K562 (cell line): ENCODE results near the gene TASP1. TPM values are rescaled to one million over a fixed set of nuclear protein-coding genes. Genes with fewer than 3 reads are reported as not detected.

Experiments
- ATAC-seq: fragments of 200-7000 bp; cut with Tn5 transposase; 3 replicates; pipeline ENCODE4 v1.9.1; 2020; ENCODE audit warnings: moderate library complexity
- BruUV-seq: library from RNA; stranded (reverse); fragments of 400-500 nt; replicated peaks from 2 replicates; lab custom pipeline; 2021; lab: Mats Ljungman, UMichigan
- CTCF ChIA-PET: fragments of 300-600 bp; formaldehyde crosslinking; extraction: SDS; loops from one replicate; lab custom pipeline; 2021; ENCODE audit warnings: low intra/inter-chr PET ratio; lab: Yijun Ruan, JAX
- POLR2A ChIA-PET: fragments of 300-600, 350-650 bp; sonication (Branson Sonifier 250); formaldehyde crosslinking; extraction: SDS; loops from one replicate; lab custom pipeline; 2021; ENCODE audit warnings: antibody characterized with exemption, inconsistent platforms; lab: Yijun Ruan, JAX
- DNase-seq, 4 experiments: peaks; one replicate each; pipeline versions ENCODE4 v3.0.0 to v3.0.0-alpha.2; 2011 to 2018; ENCODE audit warnings: low spot score in 3 of 4, mixed read lengths in 3 of 4; ENCODE audit errors: extremely low read depth in 1 of 4
- FAIRE-seq: peaks from 2 replicates; lab custom pipeline; 2011; peaks lifted over from hg19 to GRCh38; lab: Jason Lieb, UNC
- H2AFZ ChIP-seq: 2 replicates; pipeline ENCODE4 v1.6.0; 2011; ENCODE audit warnings: low read depth, low read length, control low read depth, inconsistent platforms
- H3K27ac ChIP-seq: fragments of 200-600 bp; 3 replicates; pipeline ENCODE4 v1.8.0; 2011; ENCODE audit warnings: low read depth, mild to moderate bottlenecking, control low read depth, inconsistent platforms, low read length, moderate library complexity, mixed read lengths; ENCODE audit errors: extremely low read depth
- H3K27me3 ChIP-seq, 2 experiments: fragments of 300-600 bp in 1 of 2; 2 replicates in 1 of 2; 3 replicates in 1 of 2; pipeline versions ENCODE4 v1.6.0 to v1.8.0; 2011; ENCODE audit warnings: inconsistent platforms in 2 of 2, low read length in 2 of 2, mild to moderate bottlenecking in 1 of 2, mixed read lengths in 1 of 2, moderate library complexity in 1 of 2; ENCODE audit not compliant: control insufficient read depth in 2 of 2, insufficient read depth in 2 of 2
- H3K36me3 ChIP-seq: fragments of 300-600 bp; 3 replicates; pipeline ENCODE4 v1.8.0; 2011; ENCODE audit warnings: mild to moderate bottlenecking, low read length, inconsistent platforms; ENCODE audit not compliant: control insufficient read depth, insufficient read depth
- H3K4me1 ChIP-seq, 2 experiments: fragments of 200-600 bp in 1 of 2; replicated peaks in 1 of 2; 2 replicates in 1 of 2; 3 replicates in 1 of 2; pipeline versions ENCODE4 v1.5.1 to v1.8.0; 2011; ENCODE audit warnings: inconsistent platforms in 2 of 2, low read length in 2 of 2, mild to moderate bottlenecking in 1 of 2, mixed read lengths in 1 of 2, moderate library complexity in 1 of 2; ENCODE audit not compliant: control insufficient read depth in 2 of 2, insufficient read depth in 2 of 2
- H3K4me2 ChIP-seq: 2 replicates; pipeline ENCODE4 v1.6.1; 2011; ENCODE audit warnings: low read length, control low read depth, inconsistent platforms, mixed read lengths; ENCODE audit not compliant: insufficient read depth
- H3K4me3 ChIP-seq: fragments of 200-600 bp; sonication (generic), shearing (Covaris generic); 2 replicates; pipeline ENCODE4 v1.5.1; 2016; ENCODE audit warnings: control low read depth, inconsistent platforms
- H3K79me2 ChIP-seq: fragments of 200-600 bp; 3 replicates; pipeline ENCODE4 v1.8.0; 2011; ENCODE audit warnings: low read length, inconsistent platforms; ENCODE audit not compliant: control insufficient read depth, insufficient read depth
- H3K9ac ChIP-seq, 2 experiments: 2 replicates each; pipeline versions ENCODE4 v1.6.0 to v1.6.1; 2011; ENCODE audit warnings: low read depth in 2 of 2, low read length in 2 of 2, control low read depth in 1 of 2, inconsistent platforms in 1 of 2, mild to moderate bottlenecking in 1 of 2, mixed read lengths in 1 of 2; ENCODE audit not compliant: insufficient read depth in 1 of 2
- H3K9me1 ChIP-seq: one replicate; pipeline ENCODE4 v1.6.0; 2011; ENCODE audit warnings: inconsistent platforms, mild to moderate bottlenecking, low read length, moderate library complexity; ENCODE audit not compliant: control insufficient read depth, insufficient read depth
- H3K9me3 ChIP-seq: replicated peaks from 2 replicates; pipeline ENCODE4 v1.5.1; 2011; ENCODE audit warnings: low read depth, low read length, inconsistent platforms; ENCODE audit not compliant: control insufficient read depth, insufficient read depth
- H4K20me1 ChIP-seq: replicated peaks from 2 replicates; pipeline ENCODE4 v1.6.1; 2011; ENCODE audit warnings: low read length, inconsistent platforms, mixed read lengths; ENCODE audit not compliant: control insufficient read depth, insufficient read depth
- BRD9 ChIP-seq: fragments of 450-650 bp; IDR thresholded peaks from 2 replicates; pipeline ENCODE4 v1.6.1; 2018; ENCODE audit warnings: low read depth; ENCODE audit not compliant: partially characterized antibody
- E2F8 ChIP-seq: fragments of 450-650 bp; IDR thresholded peaks from 2 replicates; pipeline ENCODE4 v1.7.1; 2018; ENCODE audit warnings: mild to moderate bottlenecking, low read depth; ENCODE audit not compliant: partially characterized antibody
- FOXO4 ChIP-seq: fragments of 450-650 bp; formaldehyde crosslinking; IDR thresholded peaks from 2 replicates; pipeline ENCODE4 v1.4.0; 2020; ENCODE audit warnings: mild to moderate bottlenecking, moderate library complexity
- HOMEZ ChIP-seq: fragments of 250-450 bp; sonication (Bioruptor Pico); IDR thresholded peaks from 2 replicates; pipeline ENCODE4 v1.4.0; 2020; ENCODE audit warnings: mild to moderate bottlenecking, moderate library complexity
- L3MBTL2 ChIP-seq: fragments of 450-650 bp; IDR thresholded peaks from 2 replicates; pipeline ENCODE4 v1.6.1; 2016; ENCODE audit warnings: mild to moderate bottlenecking, moderate library complexity
- ZHX1 ChIP-seq: fragments of 150-350 bp; conservative IDR thresholded peaks from 2 replicates; pipeline ENCODE4 v1.6.1; 2014; ENCODE audit warnings: low read length
- ZNF740 ChIP-seq, 3 experiments: fragments of 200-800 bp in 1 of 3; sonication (Bioruptor generic) in 1 of 3; sonication (generic) in 1 of 3; formaldehyde crosslinking in 1 of 3; IDR thresholded peaks; 2 replicates each; pipeline versions ENCODE4 v1.6.1 to v1.8.0; 2016 to 2022; ENCODE audit warnings: mild to moderate bottlenecking in 2 of 3, missing compliant biosample characterization in 2 of 3, missing genetic modification characterization in 2 of 3, missing genetic modification reagents in 1 of 3
- WGBS: fragments of 100-300 bp; shearing (Covaris generic); methylation state at CpG from one replicate; pipeline ENCODE4 v1.1.6; 2016; ENCODE audit warnings: low coverage, mixed read lengths; ENCODE audit not compliant: insufficient coverage; ENCODE audit errors: missing lambda C conversion rate; 5-methylcytosine and 5-hydroxymethylcytosine counted together
- in situ Hi-C: fragments of 300-500 bp; cut with MboI; formaldehyde crosslinking; loops from 4 replicates; pipeline ENCODE4 v1.15.0; 2018; ENCODE audit warnings: inconsistent platforms, mixed read lengths
- intact Hi-C: fragments of 100-400 bp; cut with micrococcal nuclease; formaldehyde crosslinking; loops from 2 replicates; pipeline ENCODE4 v1.14.2; 2022
- polyA plus RNA-seq, 8 experiments: library from polyadenylated mRNA; depleted of rRNA in 4 of 8; stranded (reverse) in 5 of 8; unstranded in 3 of 8; fragments of >200 nt; fragmentation: Nextera tagmentation in 2 of 8; fragmentation: Illumina TruSeq in 1 of 8; extraction: Ambion mirVana in 2 of 8; extraction: Trizol in 1 of 8; gene quantifications; 2 replicates each; pipeline versions ENCODE4 v1.2.1 to v1.2.3, GENCODE V29; 2011 to 2014; ENCODE audit warnings: inconsistent platforms in 1 of 8, missing spikeins in 1 of 8
- total RNA-seq, 7 experiments: library from RNA; depleted of rRNA in 6 of 7; stranded (reverse); fragments of >200 nt in 6 of 7; fragmentation: Illumina TruSeq in 2 of 7; extraction: Trizol in 2 of 7; gene quantifications; 2 replicates each; pipeline versions ENCODE4 v1.2.1 to v1.2.3, GENCODE V29; 2011 to 2021; ENCODE audit warnings: low replicate concordance in 1 of 7

The TASP1 gene
- total and polyA plus RNA-seq, 9 of the 15 experiments (the other 6 are each of a cell fraction or from before 2014, with no cell fraction given): 3.7 to 10.6 (median 6.4) TPM

- no peak for TF ChIP-seq BRD9
- no peak for TF ChIP-seq FOXO4 (CRISPR knock-in tag)
- TF ChIP-seq E2F8: no peak
These were observed 296.1 kb downstream of the TASP1 start (continued) for GRCh38 chr20:13342469-13343242.

- Histone ChIP-seq H3K27me3 (peaks cover 0 to 4% of the 10 kb centered on the region in 2 experiments; a peak in 1 of 5 replicates), H3K36me3 (no peaks in the 10 kb centered on the region), H2AFZ (no peak overlapping the region), H4K20me1 (no peaks in the 10 kb centered on the region), H3K9me3 (no peaks in the 10 kb centered on the region), H3K9me1 (no peaks in the 10 kb centered on the region), H3K9ac (no peak overlapping the region), H3K4me2 (no peak overlapping the region), H3K4me3 (no peak overlapping the region), H3K4me1 (no peaks in the 10 kb centered on the region; a peak in 1 of 5 replicates), H3K27ac (no peak overlapping the region), H3K79me2 (no peaks in the 10 kb centered on the region)
- ChIA-PET POLR2A (interaction anchor here (0.5 kb wide), 1 partner anchor 310 kb away, joined by 4 read pairs; no protein-coding TSS in a partner anchor), CTCF (no interaction called here)
- no peak for DNase-seq
- BruUV-seq: no TSS peak
- in situ Hi-C loops: no loop called here
- WGBS: 8% methylated on average over 8 of the region's 9 CpGs
- intact Hi-C loops: no loop called here
- ATAC-seq: no peak
- FAIRE-seq: no peak
- TF ChIP-seq L3MBTL2: no peak
- no peak for TF ChIP-seq HOMEZ
- TF ChIP-seq ZHX1: no peak
- no peak for TF ChIP-seq ZNF740 (CRISPR knock-in tag; IDR thresholded peaks at IDR 0.05)
- TF ChIP-seq ZNF740 (tag; IDR thresholded peaks at IDR 0.05): no peak
These were observed 296.9 kb downstream of the TASP1 start for GRCh38 chr20:13341737-13342393.
